HK-2 (cell line): ENCODE measurements around the gene CDC14A.

Experiments
- DNase-seq: peaks from one replicate; pipeline ENCODE4 v3.0.0-alpha.2; 2018; ENCODE audit not compliant: unreplicated experiment

Gene CDC14A

DNA sequence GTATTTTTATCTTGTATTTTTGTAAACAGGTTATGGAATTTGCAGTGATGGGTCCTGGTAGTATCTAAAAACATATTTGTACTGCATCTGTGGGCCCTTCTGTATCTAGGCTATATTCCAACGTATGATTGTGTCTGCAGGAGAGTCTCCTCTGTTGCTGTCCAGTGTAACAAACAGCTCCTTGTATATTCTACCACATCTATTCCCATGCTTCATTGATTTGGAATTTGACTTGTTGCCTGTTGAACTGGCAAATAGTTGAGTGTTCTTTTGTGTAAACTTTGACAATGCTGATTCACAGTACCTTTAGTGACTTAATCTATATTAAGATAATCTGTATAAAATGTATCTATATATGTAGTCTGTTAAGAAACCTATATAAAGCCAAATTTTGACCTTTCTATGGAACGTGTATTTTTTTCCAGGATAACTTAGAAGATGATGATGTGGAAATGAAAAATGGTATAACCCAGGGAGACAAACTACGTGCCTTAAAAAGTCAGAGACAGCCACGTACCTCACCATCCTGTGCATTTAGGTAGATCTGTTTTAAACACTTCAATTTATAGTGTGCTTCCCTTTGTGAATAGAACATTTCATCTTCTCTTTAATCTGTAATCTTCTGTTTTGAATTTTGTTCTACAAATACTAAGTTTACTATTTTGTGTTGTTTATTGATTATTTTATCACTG, 142.2 kb downstream of the CDC14A start:
- DNase-seq = no peak

DNA sequence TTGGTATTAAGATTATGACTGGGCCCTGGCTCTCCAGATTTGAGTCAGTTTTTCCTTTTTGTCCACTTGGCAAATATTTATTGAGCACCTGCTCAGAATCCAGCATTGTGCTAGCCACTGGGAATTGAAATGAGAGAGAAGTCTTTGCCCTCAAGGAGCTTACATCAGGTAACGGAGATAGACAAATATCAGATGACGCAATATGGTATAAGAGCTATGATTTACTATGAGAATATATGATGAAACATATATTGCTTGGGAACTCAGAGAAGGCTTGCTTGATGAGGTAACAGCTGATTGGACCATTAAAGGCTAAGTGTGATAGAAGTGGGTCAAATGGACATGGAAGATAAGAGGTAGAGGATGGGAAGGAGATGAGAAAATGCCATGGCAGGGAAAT, 144.6 kb downstream of the CDC14A start:
- DNase-seq = no peak

DNA sequence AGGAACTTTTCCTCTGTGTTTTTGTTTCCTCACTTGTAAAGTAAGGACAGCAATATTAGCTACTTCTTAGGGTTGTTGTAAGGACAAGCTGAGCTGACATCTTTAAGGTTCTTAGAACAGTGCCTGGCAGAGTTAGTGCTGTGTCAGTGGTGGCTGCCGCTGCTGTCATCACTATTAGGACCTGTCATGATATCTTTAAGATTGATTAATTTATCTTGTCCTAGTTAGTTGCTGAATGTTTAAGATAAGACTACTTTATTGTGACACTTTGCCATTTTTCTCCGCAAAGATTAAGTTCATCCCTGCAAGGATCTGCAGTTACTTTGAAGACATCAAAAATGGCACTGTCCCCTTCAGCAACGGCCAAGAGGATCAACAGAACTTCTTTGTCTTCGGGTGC, 145.5 kb downstream of the CDC14A start:
- DNase-seq = no peak

DNA sequence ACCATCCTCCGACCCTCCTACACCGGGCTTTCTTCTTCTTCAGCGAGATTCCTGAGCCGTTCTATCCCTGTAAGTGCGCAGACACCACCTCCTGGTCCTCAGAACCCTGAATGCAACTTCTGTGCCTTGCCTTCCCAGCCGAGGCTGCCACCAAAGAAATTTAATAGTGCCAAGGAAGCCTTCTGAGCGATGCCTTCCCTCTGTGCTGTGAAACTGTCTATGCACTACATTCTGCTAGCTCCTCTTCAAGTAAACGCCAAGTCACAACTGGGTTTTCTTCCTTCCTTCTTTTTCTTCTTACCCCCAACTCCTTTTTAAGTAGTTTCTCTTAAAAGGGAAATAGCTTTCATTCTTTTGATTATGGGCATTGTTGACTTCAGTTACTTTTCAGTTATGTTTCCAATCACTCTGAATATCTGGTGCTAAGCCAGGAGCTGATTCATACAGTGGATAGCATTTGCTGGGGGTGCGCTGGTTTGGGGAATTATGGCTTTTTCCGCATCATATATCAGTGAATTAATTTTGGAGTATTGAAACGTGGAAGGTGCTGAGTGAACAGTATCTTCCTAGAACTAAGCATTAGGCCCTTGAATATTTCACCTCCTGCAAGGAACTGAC, 147.0 kb downstream of the CDC14A start:
- DNase-seq = no peak

DNA sequence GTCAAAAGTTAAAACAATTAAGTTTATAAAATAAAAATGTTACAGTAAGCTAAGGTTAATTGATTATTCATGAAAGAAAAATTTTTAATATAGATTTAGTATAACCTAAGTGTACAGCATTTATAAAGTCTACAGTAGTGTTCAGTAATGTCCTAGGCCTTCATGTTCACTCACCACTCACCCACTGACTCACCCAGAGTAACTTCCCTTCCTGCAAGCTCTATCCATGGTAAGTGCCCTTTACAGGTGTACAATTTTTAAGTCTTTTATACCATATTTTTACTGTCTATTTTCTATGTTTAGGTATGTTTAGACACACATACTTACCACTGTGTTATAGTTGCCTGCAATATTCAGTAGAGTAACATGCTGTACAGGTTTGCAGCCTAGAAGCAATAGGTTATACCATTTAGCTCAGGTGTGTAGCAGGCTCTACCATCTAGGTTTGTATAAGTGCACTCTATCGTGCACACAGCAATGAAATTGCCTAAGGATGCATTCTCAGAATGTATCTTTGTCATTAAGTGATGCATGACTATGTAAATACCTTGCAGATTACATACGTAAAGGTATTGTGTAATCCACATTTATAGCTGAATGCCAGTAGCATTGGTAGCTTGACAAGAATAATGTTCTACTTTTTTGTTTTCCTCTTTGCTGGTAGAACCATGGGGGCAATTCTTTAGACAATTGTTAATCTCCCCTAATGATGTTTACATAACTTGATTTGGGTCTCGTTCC, 149.9 kb downstream of the CDC14A start:
- DNase-seq = no peak

DNA sequence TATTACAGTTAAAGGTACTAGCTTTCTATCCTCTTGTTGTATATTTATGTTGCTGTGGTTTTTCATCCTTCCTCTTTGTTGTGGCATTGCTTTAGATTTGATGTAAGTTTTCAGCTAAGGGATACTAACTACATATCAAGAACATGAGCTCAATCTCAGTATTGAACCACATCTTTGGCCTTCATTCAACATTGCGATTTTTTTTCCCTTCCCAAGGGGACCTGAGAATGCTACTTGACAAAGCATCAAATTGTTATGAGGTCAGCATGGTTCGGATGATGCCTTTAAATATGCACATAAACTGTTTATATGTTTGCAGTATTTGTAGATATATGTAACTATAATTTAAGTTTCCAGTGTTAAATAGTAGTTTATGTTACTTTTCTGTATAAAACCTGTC, 153.9 kb downstream of the CDC14A start:
- no peak for DNase-seq

DNA sequence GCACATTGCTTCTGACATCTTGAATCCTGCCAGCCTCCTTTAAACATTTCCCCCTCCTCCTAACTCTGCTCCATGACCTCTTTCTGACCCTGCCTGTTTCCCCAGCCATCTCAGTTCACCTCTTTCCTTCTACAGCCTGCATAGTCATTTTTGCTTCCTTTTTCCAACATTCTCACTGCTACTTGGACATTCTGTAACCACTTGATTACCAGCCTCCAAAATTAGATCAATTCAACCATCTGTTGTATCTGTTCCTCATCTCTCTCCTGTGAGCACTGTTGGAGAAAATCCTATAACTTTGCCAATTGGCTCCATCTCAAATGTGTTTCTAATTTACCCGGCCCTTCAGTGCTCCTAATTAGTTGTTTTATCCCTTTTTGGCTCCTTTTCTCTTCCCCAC, 158.1 kb downstream of the CDC14A start:
- DNase-seq = no peak

DNA sequence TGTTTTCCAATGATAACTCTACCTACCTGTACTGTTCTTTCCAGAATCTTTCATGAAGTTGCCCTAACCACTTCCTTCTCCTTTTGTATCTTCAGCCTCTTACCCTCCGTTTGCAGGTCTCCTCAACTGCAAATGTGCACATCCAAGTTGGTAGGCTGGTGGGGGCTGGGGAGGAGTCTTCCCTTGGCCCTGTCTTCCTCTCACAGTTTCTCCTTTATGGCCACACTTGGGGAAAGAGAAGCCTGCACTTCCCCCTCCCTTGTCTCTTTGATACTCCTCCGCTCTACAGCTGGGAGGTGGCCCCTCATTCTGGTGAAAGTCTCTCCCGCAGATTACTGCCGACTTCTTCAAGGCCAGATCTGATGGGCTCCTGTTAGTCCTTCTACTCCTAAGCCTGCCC, 158.8 kb downstream of the CDC14A start:
- DNase-seq = no peak

DNA sequence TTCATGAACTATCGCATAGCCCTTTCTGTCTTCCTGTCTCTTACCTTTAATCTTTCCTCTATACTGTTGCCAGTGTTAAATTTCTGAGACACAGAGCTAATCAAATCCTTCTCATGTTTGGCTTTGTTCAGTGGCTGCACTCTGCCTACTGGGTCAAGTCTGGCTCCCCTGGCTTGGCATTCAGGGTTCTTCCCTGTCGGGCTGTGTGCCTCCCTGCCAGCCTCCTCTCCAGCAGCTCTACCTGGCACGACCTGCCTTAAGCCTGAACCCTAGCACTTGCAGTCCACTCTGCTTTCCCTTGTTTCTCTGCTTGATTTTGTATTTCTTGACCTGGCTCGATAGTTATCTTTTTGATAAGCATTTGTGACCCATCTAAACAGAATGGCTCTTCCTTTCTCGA, 159.5 kb downstream of the CDC14A start:
- no peak for DNase-seq

DNA sequence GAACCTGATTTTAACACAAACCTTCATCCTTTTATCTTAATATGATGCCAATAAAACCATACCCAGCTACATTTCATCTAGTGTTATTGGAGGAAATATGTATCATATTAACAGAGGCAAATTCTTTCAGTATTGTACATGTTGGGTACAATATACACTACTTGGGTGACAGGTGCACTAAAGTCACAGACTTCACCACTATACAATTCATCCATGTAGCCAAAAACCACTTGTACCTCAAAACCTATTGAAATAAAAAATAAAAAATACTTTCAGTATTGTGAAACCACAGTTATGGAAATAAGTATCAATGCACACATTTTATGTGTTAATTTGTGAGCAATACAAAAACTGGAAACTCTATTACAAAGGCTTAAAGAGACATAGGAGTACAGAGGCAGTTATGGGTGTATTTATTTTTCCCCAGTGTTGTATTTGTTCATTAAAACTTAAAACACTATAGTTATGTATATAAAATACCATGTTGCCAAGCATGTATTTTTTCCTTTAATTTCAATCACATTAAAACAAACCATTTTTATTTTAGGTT, 160.6 kb downstream of the CDC14A start:
- DNase-seq = no peak

DNA sequence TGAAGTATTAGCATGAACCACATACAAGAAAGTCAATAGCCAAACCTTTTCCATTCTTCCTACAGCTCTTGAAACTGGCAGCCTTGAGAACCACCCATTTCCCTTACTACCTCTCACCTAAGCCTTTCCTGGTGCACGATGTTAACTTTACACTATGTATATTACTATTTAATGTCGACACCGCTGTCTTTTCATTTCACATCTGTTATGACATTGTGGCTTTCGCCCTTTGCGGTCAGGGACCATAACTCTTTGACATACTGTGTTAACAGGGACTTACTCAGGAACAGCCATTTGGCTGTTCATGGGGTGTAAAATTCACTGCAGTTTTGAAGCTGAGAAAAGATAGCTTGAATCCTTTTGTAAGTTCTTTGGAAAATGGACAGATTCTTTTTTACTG, 164.6 kb downstream of the CDC14A start:
- no peak for DNase-seq

DNA sequence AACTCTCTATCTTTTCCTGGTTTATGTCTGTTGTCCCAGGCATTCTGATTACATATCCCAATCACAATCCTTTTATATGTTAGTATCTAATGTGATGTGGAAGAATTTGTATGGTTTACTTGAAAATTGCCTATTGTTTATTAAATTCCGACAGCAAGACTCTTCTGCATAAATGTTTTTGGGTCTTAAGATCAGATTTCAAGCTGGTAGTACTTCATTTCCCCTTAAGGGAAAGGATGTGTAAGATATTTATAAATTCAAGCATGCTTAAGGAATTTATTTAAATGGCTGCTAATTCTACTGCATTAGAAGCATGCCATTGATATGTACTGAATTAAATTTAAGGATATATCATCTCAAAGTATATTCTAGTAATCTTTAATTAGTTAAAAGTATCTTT, 165.2 kb downstream of the CDC14A start:
- no peak for DNase-seq

DNA sequence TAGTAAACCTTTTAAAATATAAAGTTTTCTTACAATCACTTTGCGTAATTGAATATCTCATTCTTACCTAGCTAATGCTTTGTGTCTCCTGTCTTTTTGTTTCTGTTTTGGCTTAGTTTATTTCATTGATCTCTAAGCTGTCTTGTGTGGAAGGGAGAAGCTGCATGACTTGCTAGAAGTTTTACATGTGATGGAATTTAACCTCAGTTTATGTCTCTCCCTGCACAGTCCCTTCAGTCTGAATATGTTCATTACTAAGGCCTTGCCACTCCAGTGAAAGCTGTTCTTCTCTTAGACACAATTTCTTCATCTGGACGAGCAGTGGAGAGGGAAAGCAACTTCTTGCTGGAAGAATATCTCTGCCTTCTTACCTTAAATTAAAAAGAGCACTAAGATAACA, 165.7 kb downstream of the CDC14A start:
- DNase-seq = no peak

DNA sequence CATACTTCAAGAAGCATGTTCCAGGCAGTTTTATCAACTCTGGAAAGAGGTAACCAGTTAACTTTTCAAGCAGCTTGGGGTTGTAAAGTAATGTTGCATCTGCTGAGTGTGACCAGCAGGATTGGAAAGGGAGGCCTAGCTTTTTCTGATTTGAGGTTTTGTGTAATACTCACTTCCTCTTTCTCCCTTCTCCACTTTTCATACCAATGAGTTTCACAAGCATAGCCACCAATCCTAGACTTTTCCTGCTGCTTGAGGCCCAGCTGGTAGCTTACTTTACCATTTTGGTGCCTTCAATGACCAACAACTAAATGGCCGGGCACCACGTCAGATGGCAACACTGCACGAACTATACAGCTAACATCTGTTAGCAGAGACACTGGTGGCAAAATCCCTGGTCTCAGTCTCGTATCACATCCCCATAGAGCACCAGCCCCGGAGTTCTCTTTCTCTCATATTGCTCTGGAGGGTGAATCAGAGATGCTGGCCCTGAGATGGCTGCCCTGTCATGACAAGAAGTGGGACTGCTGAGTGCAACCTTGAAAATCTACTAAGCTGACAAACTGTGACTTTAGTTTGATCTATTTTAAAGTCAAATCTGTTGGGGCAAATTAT, 170.8 kb downstream of the CDC14A start:
- no peak for DNase-seq

DNA sequence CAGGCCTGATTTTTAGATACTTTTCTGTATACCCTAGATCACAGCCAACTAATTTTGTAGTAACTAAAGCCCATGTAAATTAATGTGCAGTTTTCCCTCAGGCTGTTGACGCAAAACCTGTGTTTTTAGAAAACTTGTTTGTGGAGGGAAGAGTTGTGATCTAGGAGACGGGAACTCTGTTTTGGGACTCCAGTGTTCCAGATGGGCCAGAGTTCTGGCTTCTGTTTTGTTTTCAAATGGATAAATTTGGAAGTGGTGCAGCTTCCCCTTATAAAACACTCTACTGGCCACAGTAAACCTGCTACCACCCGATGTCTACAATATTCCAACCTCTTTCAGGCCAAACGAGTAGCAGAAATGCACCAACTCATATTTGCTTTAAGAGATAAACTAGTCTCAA, 172.0 kb downstream of the CDC14A start:
- DNase-seq = no peak

DNA sequence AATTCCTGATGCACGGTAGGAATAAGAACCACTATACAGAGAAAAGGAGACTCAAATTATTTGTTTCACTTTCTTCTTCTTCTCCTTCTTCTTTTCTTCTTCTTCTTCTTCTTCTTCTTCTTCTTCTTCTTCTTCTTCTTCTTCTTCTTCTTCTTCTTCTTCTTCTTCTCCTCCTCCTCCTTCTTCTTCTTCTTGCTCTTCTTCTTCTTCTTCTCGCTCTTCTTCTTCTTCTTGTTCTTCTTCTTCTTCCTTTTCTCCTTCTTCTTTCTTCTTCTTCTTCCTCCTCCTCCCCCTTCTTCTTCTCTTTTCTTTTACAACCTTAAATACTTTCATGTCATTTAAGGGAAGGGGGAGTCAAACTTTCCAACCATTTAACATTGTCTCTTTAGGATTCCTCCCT, 174.6 kb downstream of the CDC14A start:
- no peak for DNase-seq

DNA sequence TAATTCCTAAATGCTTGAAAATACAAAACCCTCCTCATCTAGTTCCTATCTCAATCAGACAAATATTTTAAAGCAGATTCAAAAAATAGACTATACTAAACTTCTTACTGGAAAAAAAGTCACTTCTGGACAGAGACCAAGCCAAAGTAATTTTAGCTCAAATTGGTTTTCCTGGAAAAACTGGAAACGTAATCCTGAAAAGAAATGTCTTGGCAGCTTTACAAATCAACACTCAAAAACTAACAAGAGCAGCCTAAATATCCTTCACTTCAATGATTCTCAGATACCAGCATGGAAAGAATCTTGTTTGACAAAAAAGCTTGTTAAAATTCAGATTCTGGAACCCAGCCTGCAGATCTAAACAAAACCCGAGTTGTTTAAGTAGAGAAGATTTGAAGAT, 176.6 kb downstream of the CDC14A start:
- no peak for DNase-seq

DNA sequence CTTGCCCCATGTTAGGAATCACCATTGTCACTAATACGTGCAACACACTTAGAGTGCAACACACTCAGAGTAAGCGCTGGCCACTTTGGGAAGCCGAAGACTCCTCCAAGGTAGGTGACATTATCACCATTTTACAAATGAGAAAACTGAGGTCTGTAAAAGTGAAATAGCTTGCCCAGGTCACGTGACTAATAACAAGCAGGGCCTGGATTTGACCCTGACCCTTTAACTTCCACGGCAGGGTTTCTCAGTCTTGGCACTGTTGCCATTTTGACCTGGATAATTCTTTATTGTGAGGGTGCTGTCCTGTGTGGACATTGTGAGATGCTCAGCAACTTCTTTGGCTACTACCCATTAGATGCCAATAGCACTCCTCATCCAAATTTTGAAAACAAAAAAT, 177.8 kb downstream of the CDC14A start:
- DNase-seq = no peak

DNA sequence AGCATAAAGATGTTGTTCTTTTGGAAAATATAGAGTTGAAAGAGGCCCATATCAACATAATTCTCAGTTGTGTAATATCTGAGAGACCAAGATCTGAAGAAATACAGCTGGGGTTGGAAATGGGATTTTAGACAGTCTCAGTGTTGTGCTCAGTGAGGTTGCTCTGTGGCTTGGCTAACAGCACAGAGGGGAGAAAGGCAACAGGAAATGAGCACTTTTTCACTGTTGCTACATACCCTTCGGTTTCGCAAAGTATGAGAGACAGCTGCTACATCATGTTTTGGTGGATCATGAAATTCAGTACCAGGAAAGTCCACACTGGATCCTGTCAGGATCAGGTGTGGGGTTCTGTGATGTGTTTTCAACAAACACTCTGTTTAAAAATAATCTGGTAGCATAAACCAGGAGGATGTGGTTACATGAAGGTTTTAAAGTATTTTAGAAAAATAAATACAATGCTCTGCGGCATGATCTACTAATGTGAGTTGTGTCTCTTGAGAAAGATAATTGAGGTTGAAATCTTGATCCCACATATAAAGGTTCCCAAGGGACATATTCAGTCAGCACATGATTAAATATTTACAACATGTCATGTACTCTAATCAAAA, 178.7 kb downstream of the CDC14A start:
- no peak for DNase-seq

DNA sequence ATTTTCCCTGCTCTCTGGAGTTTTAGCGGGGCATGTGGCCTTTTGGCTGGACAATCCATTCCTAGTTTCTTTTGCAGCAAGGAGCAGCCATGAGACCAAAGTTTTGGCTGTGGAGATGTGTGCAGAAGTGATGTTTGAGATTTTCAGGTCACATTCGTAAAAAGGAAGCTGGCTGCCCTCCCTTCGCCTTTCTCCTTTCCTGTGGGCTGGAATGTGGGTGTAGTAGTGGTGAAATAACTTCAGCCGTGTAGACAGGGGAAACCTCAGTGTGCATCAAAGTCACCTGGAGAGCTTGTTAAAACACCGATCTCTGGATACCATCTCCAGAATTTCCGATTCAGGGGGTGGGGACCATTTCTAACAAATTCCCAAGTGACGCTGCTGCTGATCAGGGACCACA, 180.3 kb downstream of the CDC14A start:
- no peak for DNase-seq

DNA sequence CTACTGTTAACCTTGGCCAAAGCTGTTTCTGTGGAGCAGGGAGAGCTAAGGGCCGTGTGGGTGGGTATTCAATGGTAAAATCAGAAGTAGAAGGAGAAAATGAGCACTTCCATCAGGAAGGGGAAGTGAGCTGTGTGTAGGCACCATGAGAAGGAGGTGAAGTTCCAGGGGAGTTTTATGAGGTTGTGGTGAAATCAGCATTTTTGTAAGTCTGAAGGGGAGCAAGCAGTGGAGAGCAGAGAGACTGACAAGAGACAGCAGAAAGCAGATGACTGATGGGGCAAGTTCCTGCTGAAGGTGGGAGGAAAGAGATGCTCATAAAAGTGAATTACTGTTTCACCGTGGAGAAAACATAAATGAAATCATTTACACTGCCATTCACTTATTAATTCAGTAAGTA, 183.0 kb downstream of the CDC14A start:
- DNase-seq = no peak

DNA sequence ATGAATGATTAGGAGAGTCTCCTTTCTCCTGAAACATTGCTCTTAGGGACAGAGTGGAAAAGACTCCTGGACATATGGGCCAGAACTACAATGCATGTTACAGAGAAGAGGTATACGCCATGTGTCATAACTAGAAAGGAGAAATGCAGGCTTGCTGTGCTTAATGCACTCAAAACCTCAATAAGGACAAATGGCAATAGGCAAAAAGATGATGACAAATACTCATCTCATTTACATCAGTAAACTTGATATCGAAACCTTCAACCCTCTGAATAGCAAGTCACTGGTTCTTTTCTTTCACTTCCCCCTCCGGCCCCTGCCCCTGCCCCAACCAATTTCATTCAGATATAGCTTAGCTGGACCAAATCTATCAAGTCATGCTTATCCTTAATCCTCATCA, 183.7 kb downstream of the CDC14A start:
- DNase-seq = no peak
